Loucy (cell line): Measurements from ENCODE around the gene SETMAR.

Experiments used
- EZH2phosphoT487 ChIP-seq: fragments of 200-600 bp; IDR thresholded peaks from 2 replicates; pipeline ENCODE4 v1.6.1; 2018; ENCODE audit warnings: antibody characterized with exemption, mild to moderate bottlenecking, moderate library complexity, borderline replicate concordance
- TF ChIP-seq, protein P1 (sequence below): fragments of 200-600 bp; sonication (generic); conservative IDR thresholded peaks from 2 replicates; pipeline ENCODE4 v1.5.1; 2014; ENCODE audit warnings: mild to moderate bottlenecking, antibody characterized with exemption, low read length

DNA sequence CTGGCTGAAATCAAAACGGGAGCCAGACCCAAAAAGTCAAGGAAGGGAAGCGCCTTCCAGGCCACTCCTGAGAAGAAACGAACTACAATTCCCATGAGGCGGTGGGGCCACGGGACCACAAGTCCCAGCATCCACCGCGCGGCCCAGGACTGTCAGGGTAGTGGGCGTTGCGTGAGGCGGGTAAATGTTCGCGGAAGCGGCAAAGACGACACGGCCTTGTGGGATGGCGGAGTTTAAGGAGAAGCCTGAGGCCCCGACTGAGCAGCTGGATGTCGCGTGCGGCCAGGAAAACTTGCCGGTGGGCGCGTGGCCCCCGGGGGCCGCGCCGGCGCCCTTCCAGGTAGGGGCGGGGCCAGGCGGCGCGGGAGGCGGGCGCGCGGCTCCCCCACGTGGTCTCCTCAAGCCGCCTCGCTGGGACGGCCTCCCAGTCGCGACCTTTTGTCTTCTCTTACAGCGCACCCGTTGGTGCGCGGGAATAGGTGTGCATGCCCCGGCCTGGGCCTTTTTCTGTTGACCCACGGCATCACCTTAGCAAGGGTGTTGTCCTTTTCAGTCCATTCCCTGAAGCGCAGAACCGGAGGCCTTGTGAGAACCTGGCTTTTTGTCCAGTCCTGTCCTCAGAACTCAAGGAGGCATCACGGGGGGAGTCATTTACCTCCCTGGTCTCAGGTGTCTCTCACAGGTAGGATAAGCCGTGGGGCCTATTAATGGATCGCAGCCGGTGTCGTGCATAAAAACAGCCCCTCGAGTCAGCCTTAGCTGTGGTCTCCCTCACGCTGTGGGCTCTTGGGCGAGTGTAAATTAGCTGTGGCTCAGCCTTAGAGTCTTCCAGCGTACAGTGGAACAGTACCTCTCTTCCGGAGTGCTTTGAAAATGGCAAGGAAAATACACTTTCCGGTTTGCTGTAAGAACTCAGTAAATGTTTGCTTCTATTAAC is at the start of gene SETMAR:
- TF ChIP-seq, protein P1, sequence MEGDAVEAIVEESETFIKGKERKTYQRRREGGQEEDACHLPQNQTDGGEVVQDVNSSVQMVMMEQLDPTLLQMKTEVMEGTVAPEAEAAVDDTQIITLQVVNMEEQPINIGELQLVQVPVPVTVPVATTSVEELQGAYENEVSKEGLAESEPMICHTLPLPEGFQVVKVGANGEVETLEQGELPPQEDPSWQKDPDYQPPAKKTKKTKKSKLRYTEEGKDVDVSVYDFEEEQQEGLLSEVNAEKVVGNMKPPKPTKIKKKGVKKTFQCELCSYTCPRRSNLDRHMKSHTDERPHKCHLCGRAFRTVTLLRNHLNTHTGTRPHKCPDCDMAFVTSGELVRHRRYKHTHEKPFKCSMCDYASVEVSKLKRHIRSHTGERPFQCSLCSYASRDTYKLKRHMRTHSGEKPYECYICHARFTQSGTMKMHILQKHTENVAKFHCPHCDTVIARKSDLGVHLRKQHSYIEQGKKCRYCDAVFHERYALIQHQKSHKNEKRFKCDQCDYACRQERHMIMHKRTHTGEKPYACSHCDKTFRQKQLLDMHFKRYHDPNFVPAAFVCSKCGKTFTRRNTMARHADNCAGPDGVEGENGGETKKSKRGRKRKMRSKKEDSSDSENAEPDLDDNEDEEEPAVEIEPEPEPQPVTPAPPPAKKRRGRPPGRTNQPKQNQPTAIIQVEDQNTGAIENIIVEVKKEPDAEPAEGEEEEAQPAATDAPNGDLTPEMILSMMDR: no peak
- TF ChIP-seq EZH2phosphoT487: no peak
